KMS-11 (cell line): ENCODE results near the gene CYBC1.

ENCODE experiments used
- H2AFZ ChIP-seq: fragments of 200-600 bp; sonication (generic); 2 replicates; pipeline ENCODE4 v1.6.1; 2016; ENCODE audit warnings: antibody characterized with exemption, mixed run types, low read depth
- H3K27ac ChIP-seq: fragments of 200-600 bp; sonication (generic); 2 replicates; pipeline ENCODE4 v1.6.1; 2016; ENCODE audit warnings: mild to moderate bottlenecking, mixed run types
- H3K27me3 ChIP-seq: fragments of 200-600 bp; sonication (generic); 2 replicates; pipeline ENCODE4 v1.6.1; 2017; ENCODE audit warnings: mild to moderate bottlenecking, low read depth, mixed run types, moderate library complexity; ENCODE audit not compliant: insufficient read depth
- H3K36me3 ChIP-seq: fragments of 200-600 bp; sonication (generic); 2 replicates; pipeline ENCODE4 v1.6.1; 2017; ENCODE audit warnings: mild to moderate bottlenecking, mixed run types; ENCODE audit not compliant: insufficient read depth
- H3K4me1 ChIP-seq: fragments of 200-600 bp; sonication (generic); 2 replicates; pipeline ENCODE4 v1.6.1; 2016; ENCODE audit warnings: mild to moderate bottlenecking, low read depth, mixed run types; ENCODE audit not compliant: poor library complexity, severe bottlenecking
- H3K4me2 ChIP-seq: fragments of 200-600 bp; sonication (generic); 2 replicates; pipeline ENCODE4 v1.7.0; 2016; ENCODE audit warnings: mild to moderate bottlenecking, mixed run types
- H3K4me3 ChIP-seq: fragments of 200-600 bp; sonication (generic); IDR thresholded peaks from 2 replicates; pipeline ENCODE4 v1.6.1; 2017; ENCODE audit warnings: low read depth, low read length, mixed read lengths; ENCODE audit not compliant: insufficient read depth
- H3K79me2 ChIP-seq: fragments of 200-600 bp; sonication (generic); 2 replicates; pipeline ENCODE4 v1.6.1; 2016; ENCODE audit warnings: low read depth, mixed run types; ENCODE audit not compliant: insufficient read depth
- H3K9ac ChIP-seq: fragments of 200-600 bp; sonication (generic); 2 replicates; pipeline ENCODE4 v1.6.1; 2016; ENCODE audit warnings: mild to moderate bottlenecking, mixed run types
- H4K20me1 ChIP-seq: fragments of 200-600 bp; sonication (generic); 2 replicates; pipeline ENCODE4 v1.6.1; 2016; ENCODE audit warnings: mild to moderate bottlenecking, mixed run types; ENCODE audit not compliant: insufficient read depth
- CTCF ChIP-seq: fragments of 200-600 bp; sonication (generic); conservative IDR thresholded peaks from 2 replicates; pipeline ENCODE4 v1.6.1; 2017; ENCODE audit warnings: low read depth, mild to moderate bottlenecking, antibody characterized with exemption, low read length, moderate library complexity, mixed read lengths

CYBC1 gene

GRCh38 chr17:82443465-82444283, 6.9 kb downstream of the CYBC1 start:
- no peak overlapping the region for H3K27ac ChIP-seq

GRCh38 chr17:82442643-82443464, 7.7 kb downstream of the CYBC1 start:
- peaks cover 14% of the 10 kb centered on the region; the same call in 1 of the 2 replicates for H3K79me2 ChIP-seq
- no peaks in the 10 kb centered on the region for H3K36me3 ChIP-seq
- H4K20me1 ChIP-seq: no peaks in the 10 kb centered on the region
- no peak overlapping the region for H3K4me3 ChIP-seq
- H2AFZ ChIP-seq: no peak overlapping the region
- TF ChIP-seq CTCF: no peak
- no peak overlapping the region for H3K9ac ChIP-seq
- H3K4me2 ChIP-seq: no peak overlapping the region
- H3K27ac ChIP-seq: no peak overlapping the region
- no peaks in the 10 kb centered on the region for H3K4me1 ChIP-seq
- no peaks in the 10 kb centered on the region for H3K27me3 ChIP-seq

More at GRCh38 chr17:82443465-82444283, 6.9 kb downstream of the CYBC1 start:
- peaks cover 17% of the 10 kb centered on the region; the same call in 1 of the 2 replicates for H3K79me2 ChIP-seq
- no peaks in the 10 kb centered on the region for H4K20me1 ChIP-seq
- no peaks in the 10 kb centered on the region for H3K36me3 ChIP-seq
- no peaks in the 10 kb centered on the region for H3K27me3 ChIP-seq
- H3K4me3 ChIP-seq: no peak overlapping the region
- no peak overlapping the region for H2AFZ ChIP-seq
- TF ChIP-seq CTCF: no peak
- peaks cover under 1% of the 10 kb centered on the region for H3K4me1 ChIP-seq
- no peak overlapping the region for H3K4me2 ChIP-seq
- H3K9ac ChIP-seq: no peak overlapping the region

- no peak overlapping the region for H3K4me2 ChIP-seq
- peaks cover 10% of the 10 kb centered on the region; the same call in 1 of the 2 replicates for H3K79me2 ChIP-seq
- H3K9ac ChIP-seq: no peak overlapping the region
- no peaks in the 10 kb centered on the region for H3K27me3 ChIP-seq
- H4K20me1 ChIP-seq: no peaks in the 10 kb centered on the region
- TF ChIP-seq CTCF: no peak
- H3K36me3 ChIP-seq: no peaks in the 10 kb centered on the region
- H2AFZ ChIP-seq: no peak overlapping the region
- no peaks in the 10 kb centered on the region for H3K4me1 ChIP-seq
- H3K27ac ChIP-seq: no peak overlapping the region
- H3K4me3 ChIP-seq: no peak overlapping the region
These were observed 8.7 kb downstream of the CYBC1 start for GRCh38 chr17:82441691-82442487.

GRCh38 chr17:82440991-82441627, 9.4 kb downstream of the CYBC1 start:
- H3K36me3 ChIP-seq: no peaks in the 10 kb centered on the region

More at GRCh38 chr17:82440991-82441627, 9.4 kb downstream of the CYBC1 start:
- Histone ChIP-seq H3K9ac (no peak overlapping the region), H3K79me2 (peaks cover 4% of the 10 kb centered on the region; the same call in 1 of the 2 replicates), H3K27me3 (no peaks in the 10 kb centered on the region), H3K27ac (no peak overlapping the region), H3K4me2 (no peak overlapping the region), H2AFZ (no peak overlapping the region), H3K4me1 (no peaks in the 10 kb centered on the region), H3K4me3 (no peak overlapping the region), H4K20me1 (no peaks in the 10 kb centered on the region)
- no peak for TF ChIP-seq CTCF
